Lower lobe of right lung (tissue), 2 donors: ENCODE measurements around the gene ANAPC1. TPM values are rescaled to one million over a fixed set of nuclear protein-coding genes. Genes with fewer than 3 reads are reported as not detected.

Experiments
- ATAC-seq, 2 donors: fragments of 200-7000 bp; cut with Tn5 transposase; one replicate each; pipeline ENCODE4 v1.9.1; 2020 to 2022; ENCODE audit warnings: mild to moderate bottlenecking in 2 of 2, moderate library complexity in 2 of 2
- DNase-seq: peaks from one replicate; pipeline ENCODE4 v3.0.0-alpha.2; 2020
- H3K27ac ChIP-seq: fragments of 200-600 bp; one replicate; pipeline ENCODE4 v1.8.0; 2022
- H3K27me3 ChIP-seq: fragments of 200-600 bp; one replicate; pipeline ENCODE4 v1.8.0; 2022; ENCODE audit warnings: low read depth
- H3K36me3 ChIP-seq: fragments of 200-600 bp; one replicate; pipeline ENCODE4 v1.8.0; 2022; ENCODE audit warnings: mild to moderate bottlenecking
- H3K4me1 ChIP-seq: fragments of 200-600 bp; one replicate; pipeline ENCODE4 v1.8.0; 2022
- H3K4me3 ChIP-seq: fragments of 200-600 bp; one replicate; pipeline ENCODE4 v1.8.0; 2022; ENCODE audit warnings: mild to moderate bottlenecking
- H3K9me3 ChIP-seq: fragments of 200-600 bp; one replicate; pipeline ENCODE4 v1.8.0; 2022
- CTCF ChIP-seq: fragments of 200-600 bp; IDR thresholded peaks from one replicate; pipeline ENCODE4 v1.8.0; 2022; ENCODE audit warnings: antibody characterized with exemption, mild to moderate bottlenecking
- intact Hi-C: fragments of 100-400 bp; cut with DNase I; formaldehyde crosslinking; loops from one replicate; pipeline ENCODE4 v1.11.0; 2022
- long read RNA-seq: library from polyadenylated mRNA; unstranded; transcript quantifications from one replicate; pipeline ENCODE4 v2.0.0, GENCODE V29; 2021
- total RNA-seq: library from RNA; stranded (reverse); fragmentation: NEBNext Ultra II Directional; extraction: Animal tissue kit (Norgen Biotek cat#: 25700); gene quantifications from one replicate; pipeline ENCODE4 v1.2.1, GENCODE V29; 2021
- donor health status: DM: no; HTN: yes; CAD: no; lungs with severe emphysema.

ANAPC1 gene, protein sequence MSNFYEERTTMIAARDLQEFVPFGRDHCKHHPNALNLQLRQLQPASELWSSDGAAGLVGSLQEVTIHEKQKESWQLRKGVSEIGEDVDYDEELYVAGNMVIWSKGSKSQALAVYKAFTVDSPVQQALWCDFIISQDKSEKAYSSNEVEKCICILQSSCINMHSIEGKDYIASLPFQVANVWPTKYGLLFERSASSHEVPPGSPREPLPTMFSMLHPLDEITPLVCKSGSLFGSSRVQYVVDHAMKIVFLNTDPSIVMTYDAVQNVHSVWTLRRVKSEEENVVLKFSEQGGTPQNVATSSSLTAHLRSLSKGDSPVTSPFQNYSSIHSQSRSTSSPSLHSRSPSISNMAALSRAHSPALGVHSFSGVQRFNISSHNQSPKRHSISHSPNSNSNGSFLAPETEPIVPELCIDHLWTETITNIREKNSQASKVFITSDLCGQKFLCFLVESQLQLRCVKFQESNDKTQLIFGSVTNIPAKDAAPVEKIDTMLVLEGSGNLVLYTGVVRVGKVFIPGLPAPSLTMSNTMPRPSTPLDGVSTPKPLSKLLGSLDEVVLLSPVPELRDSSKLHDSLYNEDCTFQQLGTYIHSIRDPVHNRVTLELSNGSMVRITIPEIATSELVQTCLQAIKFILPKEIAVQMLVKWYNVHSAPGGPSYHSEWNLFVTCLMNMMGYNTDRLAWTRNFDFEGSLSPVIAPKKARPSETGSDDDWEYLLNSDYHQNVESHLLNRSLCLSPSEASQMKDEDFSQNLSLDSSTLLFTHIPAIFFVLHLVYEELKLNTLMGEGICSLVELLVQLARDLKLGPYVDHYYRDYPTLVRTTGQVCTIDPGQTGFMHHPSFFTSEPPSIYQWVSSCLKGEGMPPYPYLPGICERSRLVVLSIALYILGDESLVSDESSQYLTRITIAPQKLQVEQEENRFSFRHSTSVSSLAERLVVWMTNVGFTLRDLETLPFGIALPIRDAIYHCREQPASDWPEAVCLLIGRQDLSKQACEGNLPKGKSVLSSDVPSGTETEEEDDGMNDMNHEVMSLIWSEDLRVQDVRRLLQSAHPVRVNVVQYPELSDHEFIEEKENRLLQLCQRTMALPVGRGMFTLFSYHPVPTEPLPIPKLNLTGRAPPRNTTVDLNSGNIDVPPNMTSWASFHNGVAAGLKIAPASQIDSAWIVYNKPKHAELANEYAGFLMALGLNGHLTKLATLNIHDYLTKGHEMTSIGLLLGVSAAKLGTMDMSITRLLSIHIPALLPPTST (N-terminal part only)
- total RNA-seq = 32.2 TPM
- long read RNA-seq, full-length matches to known transcripts = 5 of 16 reads
- long read RNA-seq, partial matches to known transcripts = 4 of 16 reads
- long read RNA-seq, other reads (novel, unspliced or antisense) = 7 of 16 reads

GRCh38 chr2:111883661-111884591, at the start of gene ANAPC1:
Gene ANAPC1 (minus strand): TSS chr2:111884193. CDS start chr2:111880825, 3,368 bp downstream.
- Histone ChIP-seq H3K9me3 (no peaks in the 10 kb centered on the region), H3K4me1 (peaks cover 8% of the 10 kb centered on the region), H3K36me3 (peaks cover 14% of the 10 kb centered on the region), H3K27ac (peak within 1 kb of the TSS; percentile 87), H3K4me3 (peak within 1 kb of the TSS; percentile 95), H3K27me3 (no peaks in the 10 kb centered on the region)
- TF ChIP-seq CTCF = no peak
- ATAC-seq (peak; percentile 97 to 99), DNase-seq (peak; percentile 91)
- intact Hi-C loops = no loop called here

GRCh38 chr2:111932841-111933291, 48.9 kb upstream of the ANAPC1 start:
- intact Hi-C loops = no loop called here
- ATAC-seq = no peak
- Histone ChIP-seq H3K4me1 (no peaks in the 10 kb centered on the region), H3K4me3 (no peak overlapping the region), H3K36me3 (peaks cover 27% of the 10 kb centered on the region), H3K27ac (no peak overlapping the region), H3K9me3 (no peaks in the 10 kb centered on the region), H3K27me3 (no peaks in the 10 kb centered on the region)
- no peak for TF ChIP-seq CTCF
- DNase-seq = no peak

DNA sequence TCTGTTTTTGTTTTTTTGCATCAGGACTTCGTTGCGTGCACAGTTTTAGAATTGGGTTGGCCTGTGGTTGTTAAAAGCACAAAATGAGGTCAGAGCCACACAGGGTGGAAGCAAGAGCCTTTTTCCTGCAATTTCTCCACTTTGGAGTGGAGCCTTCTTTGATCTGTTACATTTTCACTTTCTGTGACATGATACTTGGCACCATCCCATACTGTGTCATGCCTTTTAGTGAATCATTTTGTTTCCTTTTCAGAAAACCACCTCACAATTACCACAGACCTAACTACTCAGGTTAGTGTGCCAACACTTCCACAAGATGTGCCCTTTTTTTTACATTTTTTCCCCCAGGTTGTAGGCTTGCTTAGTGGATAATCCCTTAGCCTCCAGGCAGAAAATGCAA, 46.9 kb upstream of the ANAPC1 start:
- peaks cover 27% of the 10 kb centered on the region for H3K36me3 ChIP-seq

DNA sequence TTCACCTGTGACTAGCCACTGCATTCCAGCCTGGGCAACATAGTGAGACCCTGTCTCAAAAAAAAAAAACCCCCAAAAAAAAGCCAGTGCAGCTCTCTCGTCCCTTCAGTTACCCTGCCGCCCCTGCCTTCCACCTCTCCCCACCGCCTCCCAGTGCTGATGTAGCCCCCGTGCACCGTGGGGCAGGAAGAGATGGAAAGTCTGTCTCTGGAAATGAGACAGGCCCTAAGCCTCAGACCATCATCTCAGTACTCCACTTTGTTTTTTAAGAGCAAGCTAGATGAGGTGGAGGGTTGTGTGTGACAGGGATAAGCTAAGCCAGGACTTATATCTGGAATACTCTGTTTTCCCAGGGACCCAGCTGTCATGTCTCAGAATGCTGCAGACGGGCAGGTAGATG, 46.4 kb upstream of the ANAPC1 start:
- ATAC-seq = no peak
- Histone ChIP-seq H3K27ac (no peak overlapping the region), H3K9me3 (no peaks in the 10 kb centered on the region), H3K36me3 (peaks cover 27% of the 10 kb centered on the region), H3K4me1 (peaks cover 8% of the 10 kb centered on the region), H3K4me3 (no peak overlapping the region), H3K27me3 (no peaks in the 10 kb centered on the region)
- TF ChIP-seq CTCF = no peak
- DNase-seq = no peak
- intact Hi-C loops = no loop called here

More for the DNA sequence above, 46.9 kb upstream of the ANAPC1 start:
- Histone ChIP-seq H3K27me3 (no peaks in the 10 kb centered on the region), H3K4me1 (peaks cover 8% of the 10 kb centered on the region), H3K27ac (no peak overlapping the region), H3K9me3 (no peaks in the 10 kb centered on the region), H3K4me3 (no peak overlapping the region)
- DNase-seq = no peak
- ATAC-seq = no peak
- intact Hi-C loops = no loop called here
- TF ChIP-seq CTCF = no peak
